Measurements from ENCODE around the gene MEN1.

GRCh38 chr11:64836448-64837072, 26.2 kb upstream of the MEN1 start:
- TF ChIP-seq, protein P1, sequence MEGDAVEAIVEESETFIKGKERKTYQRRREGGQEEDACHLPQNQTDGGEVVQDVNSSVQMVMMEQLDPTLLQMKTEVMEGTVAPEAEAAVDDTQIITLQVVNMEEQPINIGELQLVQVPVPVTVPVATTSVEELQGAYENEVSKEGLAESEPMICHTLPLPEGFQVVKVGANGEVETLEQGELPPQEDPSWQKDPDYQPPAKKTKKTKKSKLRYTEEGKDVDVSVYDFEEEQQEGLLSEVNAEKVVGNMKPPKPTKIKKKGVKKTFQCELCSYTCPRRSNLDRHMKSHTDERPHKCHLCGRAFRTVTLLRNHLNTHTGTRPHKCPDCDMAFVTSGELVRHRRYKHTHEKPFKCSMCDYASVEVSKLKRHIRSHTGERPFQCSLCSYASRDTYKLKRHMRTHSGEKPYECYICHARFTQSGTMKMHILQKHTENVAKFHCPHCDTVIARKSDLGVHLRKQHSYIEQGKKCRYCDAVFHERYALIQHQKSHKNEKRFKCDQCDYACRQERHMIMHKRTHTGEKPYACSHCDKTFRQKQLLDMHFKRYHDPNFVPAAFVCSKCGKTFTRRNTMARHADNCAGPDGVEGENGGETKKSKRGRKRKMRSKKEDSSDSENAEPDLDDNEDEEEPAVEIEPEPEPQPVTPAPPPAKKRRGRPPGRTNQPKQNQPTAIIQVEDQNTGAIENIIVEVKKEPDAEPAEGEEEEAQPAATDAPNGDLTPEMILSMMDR (IDR thresholded peaks at IDR 0.05): no peak
- no peak for TF ChIP-seq POLR2A (IDR thresholded peaks at IDR 0.05)
